GM19099 (cell line): ENCODE data around the gene ST7.

Experiments
- POLR2A ChIP-seq: IDR thresholded peaks from 3 replicates; pipeline ENCODE4 v1.6.1; 2011; ENCODE audit warnings: low read depth; ENCODE audit not compliant: insufficient read length; ENCODE audit errors: extremely low read depth

The ST7 gene

DNA sequence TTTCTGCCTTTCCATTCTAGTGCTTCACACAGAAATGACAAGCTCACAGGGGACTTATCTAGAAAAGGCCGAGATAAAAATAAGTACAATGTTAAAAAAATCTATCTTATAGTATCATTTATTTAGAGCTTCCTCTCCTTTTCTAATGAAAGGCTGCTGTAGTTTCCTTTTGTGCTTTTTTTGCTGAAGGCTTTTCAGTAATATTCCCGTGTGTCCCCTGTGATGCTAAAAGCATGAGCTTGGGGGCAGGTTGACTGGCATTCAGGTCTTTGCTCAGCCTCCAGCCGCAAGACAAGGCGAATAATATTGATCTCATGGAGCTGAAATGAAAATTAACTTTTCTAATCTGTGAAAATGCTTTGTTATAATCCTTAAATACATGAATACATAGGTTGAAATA is 143.0 kb downstream of the ST7 start:
- TF ChIP-seq POLR2A: no peak

DNA sequence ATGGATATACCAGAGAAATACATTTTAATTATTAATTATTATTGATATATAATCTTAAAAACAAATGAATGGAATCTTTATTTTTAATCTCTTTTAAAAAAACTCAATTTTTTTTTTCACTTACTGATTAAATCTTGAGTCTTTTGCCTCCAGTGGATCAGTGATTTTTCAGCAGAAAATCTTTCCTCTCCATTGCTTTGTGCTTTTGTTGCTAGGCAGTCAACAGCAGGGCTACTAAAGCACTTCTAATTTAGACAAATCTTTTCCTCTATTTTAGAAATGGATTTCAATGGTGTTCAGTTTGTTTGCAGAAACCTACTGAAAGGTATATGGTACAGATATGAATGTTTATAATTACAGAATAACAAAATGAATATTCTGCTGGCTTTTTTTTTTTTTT is 143.6 kb downstream of the ST7 start:
- no peak for TF ChIP-seq POLR2A

DNA sequence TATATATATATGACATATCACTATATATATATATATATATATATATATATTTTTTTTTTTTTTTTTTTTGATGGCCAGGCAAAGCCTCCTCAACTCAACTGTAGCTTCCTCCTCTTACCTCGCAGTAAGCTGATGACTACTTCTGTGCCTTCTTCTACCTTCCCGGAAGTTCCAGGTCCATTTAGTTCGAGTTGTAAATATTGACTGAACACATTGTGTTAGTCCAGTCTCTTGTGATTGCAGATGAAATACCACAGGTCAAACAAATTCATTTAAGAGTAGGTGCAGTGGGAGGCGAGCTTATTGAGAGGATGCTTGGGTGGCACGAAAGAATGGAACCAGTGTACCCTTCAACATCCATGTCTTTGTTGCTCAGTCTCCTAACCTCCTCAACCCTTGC is 144.6 kb downstream of the ST7 start:
- TF ChIP-seq POLR2A: no peak

DNA sequence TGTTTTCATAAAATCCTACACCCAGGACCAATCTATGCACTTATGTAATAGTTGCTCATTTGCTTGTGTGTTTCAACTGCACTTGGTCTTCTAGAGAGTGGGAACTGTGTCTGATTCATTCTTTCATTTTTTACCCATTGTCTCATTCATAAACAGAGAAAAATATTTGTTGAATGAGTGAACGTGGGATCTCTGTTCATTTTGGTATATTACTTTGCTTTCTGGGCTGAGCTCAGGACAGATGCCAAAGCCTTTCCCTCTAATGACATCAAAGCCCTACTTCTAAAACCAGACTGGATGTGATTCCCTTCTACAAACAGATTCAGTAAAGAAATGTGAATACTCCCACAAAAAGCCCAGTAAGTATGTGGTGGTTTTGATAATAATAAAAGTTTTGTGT is 145.2 kb downstream of the ST7 start:
- no peak for TF ChIP-seq POLR2A

DNA sequence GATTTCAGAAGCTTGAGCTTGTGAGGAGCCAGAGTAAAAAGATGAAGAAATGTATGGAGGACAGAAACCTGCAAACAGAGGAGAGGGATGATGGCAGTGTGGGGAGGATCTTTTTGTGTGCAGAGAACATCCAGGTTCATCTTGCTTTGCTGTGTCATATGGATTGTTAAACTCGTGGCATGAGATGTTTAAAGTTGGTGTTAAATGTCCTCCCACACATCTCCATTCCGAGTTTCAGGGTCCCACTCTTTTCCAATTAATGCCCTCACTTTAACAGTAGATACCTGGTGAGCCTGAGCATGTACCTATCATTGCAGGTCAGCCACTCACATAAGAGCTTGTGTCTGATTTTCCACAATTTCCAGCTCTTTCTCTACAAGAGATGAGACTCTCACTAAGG is 147.7 kb downstream of the ST7 start:
- no peak for TF ChIP-seq POLR2A

DNA sequence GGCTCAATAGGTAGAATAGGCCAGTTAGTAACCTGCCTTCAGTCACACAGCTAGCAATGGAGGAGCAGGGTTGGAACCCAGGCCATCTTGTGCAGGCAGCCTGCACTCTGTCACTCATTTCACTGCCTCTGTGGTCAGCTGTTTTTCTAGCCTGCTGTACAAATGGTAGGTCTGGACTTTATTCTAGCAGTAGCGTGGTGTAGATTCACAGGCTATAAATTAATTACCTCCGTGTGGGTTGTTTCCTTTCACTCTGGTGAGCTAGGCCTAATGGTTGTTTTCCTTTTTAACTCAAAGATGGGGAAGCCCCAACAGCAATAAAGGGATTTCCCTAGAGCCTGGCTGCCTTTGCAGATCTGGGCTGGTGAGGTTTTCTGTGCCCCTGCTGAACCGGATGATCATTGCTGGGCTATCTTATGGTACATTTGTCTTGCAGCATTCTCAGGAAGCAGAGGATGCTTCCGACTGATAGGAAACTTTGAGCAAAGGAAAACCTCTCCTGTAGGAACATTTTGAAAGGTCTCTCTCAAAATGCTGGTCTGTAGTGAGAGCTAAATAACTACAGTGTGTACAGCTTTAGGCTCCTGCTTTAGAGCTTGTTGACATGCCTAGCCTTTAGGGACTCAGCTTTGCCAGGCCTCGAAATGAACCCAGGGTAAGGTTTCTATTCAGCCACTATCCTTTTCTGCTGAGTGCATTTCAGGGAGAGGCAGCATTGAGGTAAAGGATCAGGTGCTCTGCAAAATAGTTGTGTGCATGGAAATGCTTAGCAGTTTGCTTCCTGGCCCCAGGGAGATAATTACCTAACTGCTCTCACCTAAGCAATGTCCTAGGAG is 157.4 kb downstream of the ST7 start:
- TF ChIP-seq POLR2A: peak; percentile 15

DNA sequence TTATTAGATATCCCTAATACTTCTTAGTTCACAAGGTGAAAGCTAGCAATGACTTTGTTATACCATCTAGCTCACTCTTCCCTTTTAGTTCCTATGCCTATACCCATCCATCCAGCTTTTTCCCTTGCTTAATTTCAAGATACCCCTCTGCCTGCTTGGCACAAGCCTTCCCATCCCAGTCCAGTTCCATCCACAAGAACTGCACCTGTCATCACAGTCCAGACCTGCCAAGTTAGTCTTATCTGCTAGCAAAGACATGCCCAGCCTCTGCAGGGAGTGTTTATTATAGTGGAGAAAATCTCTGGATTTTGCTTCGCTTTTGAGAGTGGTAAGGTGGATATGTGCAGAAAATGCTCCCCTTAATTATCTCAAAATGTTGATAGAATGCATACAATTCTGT is 158.2 kb downstream of the ST7 start:
- TF ChIP-seq POLR2A: no peak

DNA sequence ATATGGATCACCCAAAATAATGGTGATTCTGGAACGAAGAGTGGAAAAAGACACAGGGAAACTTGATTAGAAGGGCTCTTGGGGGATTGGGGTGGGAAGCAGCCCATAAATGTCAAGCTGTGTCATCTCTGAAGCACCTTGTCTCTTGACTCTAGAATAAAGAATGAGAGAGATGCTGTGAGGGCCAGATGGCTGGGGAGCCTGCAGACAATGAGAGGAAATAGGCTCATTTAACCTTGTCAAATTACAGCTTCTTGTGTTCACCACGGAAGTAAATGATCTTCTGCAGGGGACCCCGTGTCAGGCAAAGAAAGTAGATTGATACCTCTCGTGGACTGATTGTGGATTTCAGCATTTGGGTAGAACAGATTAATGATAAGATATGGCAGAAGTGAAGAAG is 159.3 kb downstream of the ST7 start:
- no peak for TF ChIP-seq POLR2A

DNA sequence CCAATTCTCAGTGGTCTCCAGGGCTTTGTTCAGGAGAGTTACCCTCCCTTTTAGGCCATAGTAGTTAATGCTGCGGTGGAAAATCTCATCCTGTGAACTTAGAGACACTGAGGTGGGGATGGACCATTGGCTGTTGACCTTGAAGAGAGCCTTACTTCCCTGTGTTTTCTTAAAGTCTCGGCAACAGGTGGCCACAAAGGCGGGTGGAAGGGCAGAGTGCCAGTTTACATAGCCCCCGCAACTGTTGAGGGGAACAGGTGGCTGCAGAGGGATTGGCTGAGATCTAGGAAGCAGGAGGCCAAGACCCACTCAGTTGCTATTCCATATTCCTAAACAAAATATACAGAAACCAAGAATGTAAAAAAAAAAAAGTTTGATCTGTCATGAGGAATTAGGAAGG is 160.6 kb downstream of the ST7 start:
- TF ChIP-seq POLR2A: no peak

DNA sequence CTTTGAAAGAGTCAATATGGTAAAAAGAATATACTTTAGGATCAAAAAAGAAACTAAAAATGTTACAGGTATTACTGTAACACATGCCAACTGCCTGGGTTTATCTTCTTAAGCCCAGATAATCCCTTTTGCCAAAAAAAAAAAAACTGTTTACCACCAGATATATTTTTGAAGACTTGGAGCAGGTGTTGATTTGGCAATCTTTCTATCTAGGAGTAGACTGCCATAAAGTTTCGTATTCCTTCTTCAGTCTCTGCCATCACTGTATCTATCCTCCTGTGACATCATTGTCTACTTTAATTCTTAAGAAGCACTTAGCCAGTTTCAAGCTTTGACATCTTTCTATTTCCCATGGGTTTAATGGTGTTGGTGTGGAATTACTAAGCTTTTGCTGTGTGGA is 161.0 kb downstream of the ST7 start:
- TF ChIP-seq POLR2A: no peak

DNA sequence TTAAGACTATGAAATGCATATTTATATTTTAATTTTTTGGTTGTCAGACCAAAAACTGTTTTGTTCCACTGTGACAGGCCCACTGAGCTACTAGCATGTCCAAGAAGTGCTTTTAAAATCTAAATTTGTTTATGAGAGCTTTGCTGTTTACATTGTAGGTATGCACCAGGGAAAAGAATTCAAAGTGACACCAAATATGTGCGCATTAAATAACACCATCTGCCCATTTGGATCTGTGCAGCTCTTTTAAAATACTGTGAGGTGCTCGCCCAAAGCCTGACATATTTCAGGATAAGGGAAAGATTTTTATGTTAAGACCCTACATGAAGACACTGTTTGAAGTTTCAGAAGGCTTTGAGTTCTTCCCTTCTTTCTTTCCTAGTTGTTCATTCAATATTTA is 162.9 kb downstream of the ST7 start:
- no peak for TF ChIP-seq POLR2A

DNA sequence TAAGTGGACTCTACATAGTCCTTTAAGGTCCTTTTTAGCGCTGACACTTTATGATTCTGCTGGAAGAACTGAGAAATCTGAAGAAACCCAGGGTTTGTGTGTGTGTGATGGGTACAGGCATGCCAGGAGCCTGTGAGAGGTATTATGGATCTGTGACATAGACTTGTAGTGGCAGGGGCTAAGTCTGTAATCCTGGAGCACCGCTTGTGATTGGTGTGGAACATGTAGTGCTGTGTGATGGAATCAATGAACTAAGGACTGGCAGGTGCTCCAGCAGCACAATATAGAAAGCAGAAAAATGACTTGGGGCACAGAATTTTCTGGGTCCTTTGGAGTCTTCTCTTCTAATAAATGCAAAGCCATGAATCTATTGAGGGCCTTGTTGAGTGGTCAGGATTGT is 163.9 kb downstream of the ST7 start:
- TF ChIP-seq POLR2A: no peak

DNA sequence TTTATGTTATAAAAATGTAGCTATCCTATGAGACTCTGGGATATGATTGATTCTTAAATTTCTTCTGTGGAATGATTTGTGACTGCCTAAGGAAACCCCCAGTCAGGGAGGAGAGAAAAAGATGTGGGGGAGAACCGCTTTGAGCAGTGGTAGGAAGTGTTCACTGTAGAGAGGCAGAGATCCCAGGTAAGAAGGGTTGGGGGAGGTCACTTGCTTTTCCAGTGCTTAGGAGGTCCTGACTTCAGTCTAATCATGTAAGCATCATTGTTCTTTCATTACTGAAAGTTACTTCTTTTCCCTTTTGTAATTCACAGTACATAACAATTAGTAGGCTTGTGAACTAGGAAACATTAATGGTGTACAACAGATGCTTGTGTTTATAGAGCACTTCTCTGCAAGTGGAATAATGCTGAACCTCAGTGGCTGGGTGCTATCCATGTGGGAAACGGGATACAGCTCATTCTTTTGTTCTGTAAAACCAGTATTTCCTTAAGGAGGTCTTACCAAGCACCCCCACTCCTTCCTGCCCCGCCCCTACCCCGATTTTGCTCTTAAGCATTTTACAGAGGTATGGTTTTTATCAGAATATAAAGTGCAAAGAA is 165.4 kb downstream of the ST7 start:
- TF ChIP-seq POLR2A: no peak

DNA sequence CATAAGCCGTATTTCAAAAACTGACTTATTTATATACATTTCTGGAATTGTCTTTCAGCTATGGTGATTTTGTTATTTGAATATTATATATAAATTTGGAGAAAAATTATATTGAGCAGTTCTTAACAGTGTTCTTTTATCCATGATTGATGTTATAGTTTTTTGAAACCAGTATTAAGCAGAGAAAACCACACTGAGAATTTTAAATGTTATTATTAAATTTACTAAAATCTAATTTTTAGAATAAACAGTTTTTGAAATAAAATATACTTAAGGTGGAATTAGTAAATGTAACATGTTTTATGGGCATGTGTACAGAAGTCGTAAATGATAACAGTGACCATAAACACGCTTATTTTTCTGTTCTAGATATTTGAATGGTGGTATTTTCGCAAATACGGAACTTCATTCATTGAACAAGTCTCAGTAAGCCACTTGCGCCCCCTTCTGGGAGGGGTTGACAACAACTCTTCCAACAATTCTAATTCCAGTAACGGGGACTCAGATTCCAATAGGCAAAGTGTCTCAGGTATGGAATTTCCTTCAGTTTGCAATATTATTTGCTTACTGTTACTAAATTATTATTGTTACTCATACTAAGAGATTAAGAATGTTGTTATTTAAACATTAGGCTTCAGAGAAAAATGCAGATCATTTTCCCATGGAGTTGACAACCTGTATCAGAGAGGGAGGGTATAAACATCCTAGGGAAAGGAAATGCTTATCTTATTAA is 166.1 kb downstream of the ST7 start:
- TF ChIP-seq POLR2A: no peak

DNA sequence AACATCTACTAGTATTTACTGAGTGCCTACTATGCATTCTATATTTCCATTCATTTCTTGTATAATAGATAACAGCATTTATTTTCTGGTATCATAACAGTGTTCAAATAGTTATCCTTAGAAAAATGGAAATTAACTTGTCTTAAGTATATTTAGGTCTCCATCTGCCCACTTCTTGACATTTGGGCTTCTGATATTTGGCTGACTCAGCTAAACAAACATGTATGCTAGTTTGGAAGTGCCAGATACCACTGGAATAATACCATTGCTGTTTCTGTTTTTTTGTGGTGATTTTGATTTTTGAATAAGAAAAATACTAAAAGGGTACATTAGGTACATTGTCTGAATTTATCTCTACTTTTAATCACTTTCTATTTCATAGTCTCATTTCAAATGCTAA is 169.2 kb downstream of the ST7 start:
- TF ChIP-seq POLR2A: no peak
